HEK293 (cell line): ENCODE data around the gene HESX1.

ENCODE experiments used
- CTCF ChIA-PET: fragments of 350-600 bp; formaldehyde crosslinking; extraction: SDS; loops from one replicate; lab custom pipeline; 2021; ENCODE audit warnings: antibody characterized with exemption; lab: Yijun Ruan, JAX
- POLR2A ChIA-PET: fragments of 300-600 bp; formaldehyde crosslinking; extraction: SDS; loops from one replicate; lab custom pipeline; 2020; ENCODE audit warnings: antibody characterized with exemption, inconsistent platforms; lab: Yijun Ruan, JAX
- H3K27ac ChIP-seq: fragments of 200-500 bp; sonication (Bioruptor generic); 2 replicates; pipeline ENCODE4 v1.5.1; 2014; ENCODE audit warnings: low read depth, low read length, control low read depth, inconsistent platforms; ENCODE audit errors: extremely low read depth
- H3K36me3 ChIP-seq, 2 experiments: fragments of 200-500 bp in 1 of 2; sonication (Bioruptor generic) in 1 of 2; 1 replicate in 1 of 2; 2 replicates in 1 of 2; pipeline ENCODE4 v1.5.1; 2014 to 2017; ENCODE audit warnings: inconsistent platforms in 2 of 2, low read length in 2 of 2; ENCODE audit not compliant: control insufficient read depth in 2 of 2, insufficient read depth in 1 of 2
- H3K4me1 ChIP-seq: fragments of 200-500 bp; sonication (Bioruptor generic); 2 replicates; pipeline ENCODE4 v1.5.1; 2014; ENCODE audit warnings: mild to moderate bottlenecking, low read length, inconsistent platforms; ENCODE audit not compliant: control insufficient read depth, insufficient read depth
- H3K4me3 ChIP-seq: 2 replicates; pipeline ENCODE4 v1.5.1; 2011; ENCODE audit warnings: low read depth, mild to moderate bottlenecking, control low read depth, low read length, moderate library complexity
- H3K9me3 ChIP-seq: fragments of 200-500 bp; sonication (Bioruptor generic); 2 replicates; pipeline ENCODE4 v1.5.1; 2014; ENCODE audit warnings: low read depth, low read length, inconsistent platforms; ENCODE audit not compliant: control insufficient read depth, insufficient read depth
- MZF1 ChIP-seq: fragments of 450-650 bp; formaldehyde crosslinking; IDR thresholded peaks from 2 replicates; pipeline ENCODE4 v1.5.1; 2017; ENCODE audit warnings: missing biosample characterization, missing genetic modification characterization, borderline replicate concordance
- PRDM10 ChIP-seq: fragments of 450-650 bp; formaldehyde crosslinking; IDR thresholded peaks from 2 replicates; pipeline ENCODE4 v1.5.1; 2016; ENCODE audit warnings: missing biosample characterization, missing genetic modification characterization
- SALL2 ChIP-seq: fragments of 450-650 bp; formaldehyde crosslinking; IDR thresholded peaks from 2 replicates; pipeline ENCODE4 v1.5.0; 2017; ENCODE audit warnings: missing biosample characterization, mild to moderate bottlenecking, missing genetic modification characterization, borderline replicate concordance
- ZBTB10 ChIP-seq: fragments of 450-650 bp; formaldehyde crosslinking; IDR thresholded peaks from 2 replicates; pipeline ENCODE4 v1.5.1; 2016; ENCODE audit warnings: missing biosample characterization, missing genetic modification characterization
- ZBTB11 ChIP-seq: fragments of 450-650 bp; formaldehyde crosslinking; conservative IDR thresholded peaks from 2 replicates; pipeline ENCODE4 v1.5.1; 2016; ENCODE audit warnings: low read depth, missing biosample characterization, missing genetic modification characterization
- ZBTB17 ChIP-seq: fragments of 450-650 bp; formaldehyde crosslinking; IDR thresholded peaks from 2 replicates; pipeline ENCODE4 v1.5.1; 2016; ENCODE audit warnings: missing biosample characterization, missing genetic modification characterization
- ZBTB8A ChIP-seq: fragments of 450-650 bp; formaldehyde crosslinking; IDR thresholded peaks from 2 replicates; pipeline ENCODE4 v1.5.1; 2016; ENCODE audit warnings: missing biosample characterization, missing genetic modification characterization
- ZNF335 ChIP-seq: fragments of 450-650 bp; formaldehyde crosslinking; conservative IDR thresholded peaks from 2 replicates; pipeline ENCODE4 v1.5.1; 2016; ENCODE audit warnings: missing biosample characterization, missing genetic modification characterization
- ZNF350 ChIP-seq: fragments of 450-650 bp; formaldehyde crosslinking; IDR thresholded peaks from 2 replicates; pipeline ENCODE4 v1.5.0; 2017; ENCODE audit warnings: missing biosample characterization, mild to moderate bottlenecking, missing genetic modification characterization
- ZNF404 ChIP-seq: fragments of 450-650 bp; formaldehyde crosslinking; IDR thresholded peaks from 2 replicates; pipeline ENCODE4 v1.5.1; 2017; ENCODE audit warnings: missing biosample characterization, missing genetic modification characterization
- ZNF555 ChIP-seq: fragments of 450-650 bp; formaldehyde crosslinking; conservative IDR thresholded peaks from 2 replicates; pipeline ENCODE4 v1.5.1; 2017; ENCODE audit warnings: missing biosample characterization, mild to moderate bottlenecking, missing genetic modification characterization, inconsistent platforms
- ZNF558 ChIP-seq: fragments of 450-650 bp; formaldehyde crosslinking; IDR thresholded peaks from 2 replicates; pipeline ENCODE4 v1.5.1; 2016; ENCODE audit warnings: missing biosample characterization, missing genetic modification characterization
- ZNF785 ChIP-seq: fragments of 450-650 bp; formaldehyde crosslinking; IDR thresholded peaks from 2 replicates; pipeline ENCODE4 v1.5.1; 2016; ENCODE audit warnings: missing biosample characterization, missing genetic modification characterization

The HESX1 gene

DNA sequence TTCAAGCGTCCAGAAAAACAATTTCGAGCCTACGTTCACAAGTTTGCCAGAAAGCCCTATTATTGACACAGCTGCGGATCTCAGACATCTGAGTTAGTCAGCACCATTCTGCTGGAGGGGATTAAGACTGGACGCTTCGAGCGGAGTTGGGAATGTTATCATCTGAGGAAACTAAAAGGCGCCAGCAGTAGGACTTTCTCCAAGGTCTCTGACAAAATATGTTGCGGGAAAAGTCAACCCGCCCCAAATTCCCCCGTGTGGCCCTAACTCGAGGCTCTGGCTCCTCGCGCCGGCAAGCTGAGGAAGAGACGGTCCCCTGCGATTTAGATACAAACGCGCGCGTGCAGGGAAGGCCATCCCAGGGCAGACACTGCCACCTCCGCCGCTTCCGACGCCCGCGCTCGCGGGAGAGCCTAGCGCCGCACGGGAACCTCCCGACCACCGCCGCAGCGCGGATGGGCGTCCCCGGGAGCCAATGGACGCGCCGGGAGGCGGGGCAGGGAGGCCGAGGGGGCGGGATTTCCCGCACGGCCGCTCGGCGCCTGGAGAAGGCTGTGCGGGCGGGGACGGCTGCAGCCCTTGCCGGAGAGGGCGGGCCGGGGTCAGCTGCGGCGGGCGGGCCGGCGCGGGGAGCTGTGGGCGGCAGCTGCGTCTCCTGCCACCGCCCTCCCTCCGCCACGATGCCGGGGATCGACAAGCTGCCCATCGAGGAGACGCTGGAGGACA is 27.6 kb upstream of the HESX1 start, which contains the start of gene APPL1 (continued):
- TF ChIP-seq ZBTB10 (tag by site-specific recombination), result no peak
- peak; percentile 72 for TF ChIP-seq ZNF335 (tag by site-specific recombination)
- no peak for TF ChIP-seq ZNF558 (tag by site-specific recombination)
- TF ChIP-seq ZBTB17, result peak; percentile 56
- TF ChIP-seq ZBTB11 (tag by site-specific recombination), result peak; percentile 48; the same call in 1 of the 2 replicates
- TF ChIP-seq, all 188 proteins: peak for 30

- no peaks in the 10 kb centered on the region; the same call in 1 of the 2 replicates for H3K4me1 ChIP-seq
- H3K36me3 ChIP-seq, result no peaks in the 10 kb centered on the region
- TF ChIP-seq ZBTB8A, result no peak
- no peak overlapping the region for H3K27ac ChIP-seq
- ChIA-PET POLR2A (no interaction called here), CTCF (interaction anchor here (1.0 kb wide), 1 partner anchor 126 kb away, joined by 3 read pairs; no protein-coding TSS in a partner anchor)
- no peak overlapping the region for H3K4me3 ChIP-seq
- H3K9me3 ChIP-seq, result no peaks in the 10 kb centered on the region
These were observed 26.4 kb upstream of the HESX1 start for GRCh38 chr3:57226176-57226575.

DNA sequence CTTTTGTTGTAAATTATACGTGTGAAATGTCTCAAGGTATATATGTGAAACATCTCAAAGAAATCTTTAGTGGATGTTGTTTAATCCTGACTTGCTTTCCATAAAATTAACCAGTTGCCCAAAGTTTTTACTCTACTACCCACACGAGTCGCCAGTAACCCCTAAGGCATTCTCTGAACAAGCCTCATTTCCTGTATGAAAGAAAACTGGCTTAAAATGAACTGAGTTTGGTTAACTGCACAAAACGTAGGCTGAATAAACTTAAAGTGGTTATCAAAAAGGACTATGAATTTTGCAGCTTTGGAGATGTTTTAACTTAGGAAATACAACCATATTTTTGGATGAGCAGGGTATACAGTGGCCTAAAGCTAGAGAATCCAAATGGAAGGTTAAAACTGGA is 25.1 kb upstream of the HESX1 start:
- Histone ChIP-seq H3K9me3 (no peaks in the 10 kb centered on the region), H3K27ac (no peak overlapping the region), H3K36me3 (no peaks in the 10 kb centered on the region), H3K4me3 (no peak overlapping the region), H3K4me1 (no peaks in the 10 kb centered on the region)
- no peak for TF ChIP-seq MZF1
- TF ChIP-seq SALL2 (tag by site-specific recombination), result no peak
- no peak for TF ChIP-seq ZNF555 (tag by site-specific recombination)
- TF ChIP-seq PRDM10, result no peak
- no peak for TF ChIP-seq ZNF404 (tag by site-specific recombination)
- no peak for TF ChIP-seq ZNF785 (tag by site-specific recombination)
- TF ChIP-seq ZNF350 (tag by site-specific recombination), result no peak
- ChIA-PET CTCF (no interaction called here), POLR2A (no interaction called here)
